DMS53 (cell line): ENCODE measurements around the gene CADPS2.
"Not testable (repeated sequence)": the region's sequence is repeated elsewhere in the genome, so short reads cannot be mapped to it uniquely, and the experiment has no call there.

Source experiments
- DNase-seq: peaks from one replicate; lab custom pipeline; 2025; lab: John Stamatoyannopoulos, UW

CADPS2 gene

DNA sequence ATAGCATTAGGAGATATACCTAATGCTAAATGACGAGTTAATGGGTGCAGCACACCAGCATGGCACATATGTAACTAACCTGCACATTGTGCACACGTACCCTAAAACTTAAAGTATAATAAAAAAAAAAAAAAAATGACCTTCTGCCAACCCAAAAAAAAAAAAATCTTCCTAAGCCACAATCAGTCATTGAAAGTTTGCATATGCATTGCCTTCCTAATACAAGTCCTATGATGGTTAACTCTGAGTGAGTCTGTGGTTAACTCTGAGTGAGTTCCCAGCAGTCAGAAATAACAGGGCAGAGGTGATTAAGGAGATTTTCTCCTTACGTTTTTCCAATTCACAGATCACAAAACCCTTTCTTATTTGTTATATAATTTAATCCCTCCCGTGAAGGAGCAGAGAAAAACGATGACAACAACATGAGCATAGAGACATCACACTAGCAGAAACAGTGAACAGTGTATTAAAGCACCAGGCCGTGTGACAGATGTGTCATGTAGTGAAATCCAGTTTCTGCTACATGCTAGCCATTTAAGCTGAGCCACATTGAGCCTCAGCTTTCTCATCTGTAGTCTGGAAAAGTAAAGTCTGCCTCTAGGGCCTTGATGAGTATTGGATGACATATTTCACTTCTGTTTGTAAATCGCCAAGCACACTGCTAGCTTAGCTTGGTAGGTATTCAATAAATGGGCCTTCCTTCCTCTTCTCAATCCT, 176.2 kb downstream of the CADPS2 start:
- DNase-seq = no peak

DNA sequence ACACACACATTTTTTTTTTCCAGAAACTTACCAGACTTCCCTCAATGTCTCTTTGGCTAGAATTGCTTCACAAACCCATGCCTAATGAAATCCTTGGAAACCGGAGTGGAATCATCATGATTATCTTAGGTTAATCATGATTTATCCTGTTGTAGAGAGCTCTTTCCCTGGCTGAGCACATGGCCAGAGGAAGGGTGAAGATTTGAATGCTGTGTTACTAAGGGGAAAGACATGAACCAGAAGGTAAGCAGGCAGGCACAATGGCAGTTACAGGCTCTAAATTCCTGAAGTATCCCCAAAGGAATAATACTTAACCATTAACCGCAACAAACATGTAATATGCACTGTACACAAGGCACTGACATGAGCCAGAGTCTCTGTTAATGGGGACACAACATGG, 179.4 kb downstream of the CADPS2 start:
- DNase-seq = no peak

DNA sequence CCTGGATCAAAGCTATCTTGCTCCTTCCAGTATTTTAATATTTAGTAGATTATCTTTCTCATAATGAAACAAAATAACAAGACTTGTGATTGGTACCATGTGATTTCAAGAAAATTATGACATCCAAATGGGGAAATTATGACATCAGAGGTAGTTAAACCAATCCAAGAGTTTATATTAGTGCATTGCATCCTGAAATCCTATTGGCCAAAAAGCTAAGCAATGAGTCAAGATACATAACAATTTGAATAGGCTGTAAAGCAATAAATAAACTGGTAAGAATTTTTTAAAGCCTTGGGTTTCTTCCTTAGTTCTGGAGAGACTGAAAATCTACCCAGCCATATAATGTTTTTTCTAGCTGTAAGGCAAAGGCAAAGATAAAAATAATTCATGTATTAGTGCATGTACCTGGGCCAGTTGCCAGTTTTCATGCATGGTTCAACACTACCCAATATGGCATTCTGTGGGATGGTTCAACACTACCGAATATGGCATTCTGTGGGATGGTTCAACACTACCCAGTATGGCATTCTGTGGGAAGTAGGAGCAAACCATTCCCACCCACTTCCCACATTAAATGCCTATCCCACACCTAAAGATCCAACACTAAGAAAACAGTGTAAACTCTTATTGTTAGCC, 183.3 kb downstream of the CADPS2 start, which contains the start of gene RNF148:
Gene RNF148, minus strand, starts transcription at position 51 of the 639 bp plus-strand sequence. CDS start 172 bp downstream, outside the sequence.
- no peak for DNase-seq

DNA sequence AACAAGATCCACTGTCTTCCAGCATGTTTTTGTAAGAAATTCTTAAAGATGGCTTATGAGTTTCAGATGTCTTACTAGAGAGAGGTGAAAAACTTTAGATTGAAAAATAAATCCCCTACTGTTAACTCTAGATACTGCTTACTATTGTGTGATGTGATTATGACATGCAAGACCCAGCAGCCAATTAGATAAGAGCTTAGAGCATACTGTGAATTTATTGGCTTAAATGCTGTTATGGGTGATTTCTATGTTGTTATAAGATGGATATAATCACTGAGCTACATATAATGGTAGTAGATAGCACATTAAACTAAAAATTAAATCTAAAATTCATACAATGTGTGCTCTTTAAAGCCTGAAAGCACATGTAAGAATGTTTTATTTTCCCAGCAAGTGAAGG, 187.2 kb downstream of the CADPS2 start, which contains the start of gene RNF133:
Gene RNF133, minus strand, starts transcription at position 101 of the 400 bp plus-strand sequence. CDS start 199 bp downstream, outside the sequence.
- no peak for DNase-seq

DNA sequence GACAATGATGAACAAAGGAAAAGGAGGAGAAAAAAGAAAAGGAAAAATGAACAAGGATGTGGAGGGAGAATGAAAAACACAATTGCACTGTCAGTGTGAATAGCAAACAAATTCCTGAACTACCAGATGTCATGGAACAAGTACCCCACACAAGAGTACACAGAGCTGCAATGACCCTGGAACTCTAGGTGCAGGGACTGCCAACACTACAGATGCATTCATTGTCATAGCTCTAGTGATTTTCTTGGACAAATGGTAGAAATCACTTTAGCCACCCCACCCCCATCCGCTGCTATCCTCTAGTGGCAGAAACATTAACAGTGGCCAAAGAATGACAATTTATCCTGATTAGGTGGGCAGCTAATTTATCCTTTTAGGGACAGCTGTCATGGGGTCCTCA, 190.4 kb downstream of the CADPS2 start:
- no peak for DNase-seq

DNA sequence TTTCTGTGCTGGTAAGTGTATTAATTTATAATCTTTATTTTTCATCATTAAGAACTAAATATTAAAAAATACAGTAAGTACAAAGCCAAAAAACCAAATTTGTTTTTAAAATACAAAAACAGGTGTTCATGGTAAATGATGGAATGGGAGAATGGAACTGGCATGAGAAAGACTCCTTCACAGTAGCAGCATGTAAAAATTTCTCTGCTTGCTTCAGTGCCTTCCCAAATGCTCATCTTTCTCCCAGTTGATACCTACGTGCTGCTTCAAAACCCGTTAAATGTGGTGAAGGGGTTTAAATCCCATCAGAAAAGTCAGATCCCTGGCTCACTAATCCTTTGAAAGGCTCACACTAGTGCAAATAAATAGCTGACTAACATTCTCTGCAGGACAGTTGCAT, 191.6 kb downstream of the CADPS2 start:
- DNase-seq = no peak

DNA sequence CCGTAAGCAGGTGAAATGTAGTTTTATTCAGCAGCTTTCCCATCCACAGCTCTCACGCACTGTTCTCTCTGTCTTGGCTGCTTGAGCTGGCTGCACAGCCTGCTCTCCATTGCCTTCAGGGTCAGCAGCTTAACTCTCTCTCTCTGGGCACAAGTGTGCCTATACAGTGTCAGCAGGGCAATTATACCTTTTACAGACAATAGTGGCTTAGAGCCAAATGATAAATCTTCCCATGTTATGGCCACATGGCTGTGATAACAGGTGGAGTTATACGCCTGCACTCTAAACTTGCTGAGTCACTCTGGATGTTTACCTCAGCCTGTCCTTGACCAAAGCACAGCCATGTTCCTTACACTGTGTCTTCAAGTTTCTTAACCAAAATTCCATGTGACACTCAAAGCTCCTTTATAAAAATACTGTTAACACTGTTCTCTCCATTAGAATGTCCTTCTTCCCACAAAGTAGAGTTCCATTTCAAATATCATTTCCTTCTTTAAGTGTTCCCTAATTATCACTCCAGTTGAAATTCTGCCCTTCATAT, 193.4 kb downstream of the CADPS2 start:
- DNase-seq = peak; percentile 64

DNA sequence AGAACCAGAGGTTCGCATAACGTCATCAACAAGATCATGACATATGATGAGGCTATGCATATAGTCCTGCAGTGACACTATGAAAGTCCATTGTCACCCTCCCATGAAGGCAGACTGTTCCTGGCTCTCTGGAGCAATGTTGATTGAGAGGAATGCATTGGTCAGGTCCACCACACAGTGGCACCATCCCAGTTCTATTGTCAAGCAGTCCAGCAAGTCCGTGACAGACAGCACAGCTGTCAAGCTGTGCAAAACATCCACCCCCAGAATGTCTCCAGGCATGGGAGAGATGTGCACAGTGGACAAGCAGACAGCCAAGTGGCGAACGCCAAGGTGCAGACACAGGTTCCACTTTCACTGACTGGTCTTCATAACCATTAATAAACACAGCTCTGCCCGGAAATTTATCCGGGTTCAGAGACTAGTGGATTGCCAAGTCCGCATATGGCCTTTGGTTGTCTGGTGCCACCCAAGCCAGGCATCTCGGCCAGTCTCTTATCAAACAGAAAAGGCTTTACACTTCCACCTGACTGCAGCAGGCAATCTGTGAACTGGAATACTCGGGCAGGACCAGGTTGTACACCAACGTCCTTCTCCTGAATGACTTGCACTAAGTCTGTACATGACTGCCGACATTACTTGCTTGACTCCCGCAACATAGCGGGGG, 194.6 kb downstream of the CADPS2 start:
- DNase-seq = no peak

DNA sequence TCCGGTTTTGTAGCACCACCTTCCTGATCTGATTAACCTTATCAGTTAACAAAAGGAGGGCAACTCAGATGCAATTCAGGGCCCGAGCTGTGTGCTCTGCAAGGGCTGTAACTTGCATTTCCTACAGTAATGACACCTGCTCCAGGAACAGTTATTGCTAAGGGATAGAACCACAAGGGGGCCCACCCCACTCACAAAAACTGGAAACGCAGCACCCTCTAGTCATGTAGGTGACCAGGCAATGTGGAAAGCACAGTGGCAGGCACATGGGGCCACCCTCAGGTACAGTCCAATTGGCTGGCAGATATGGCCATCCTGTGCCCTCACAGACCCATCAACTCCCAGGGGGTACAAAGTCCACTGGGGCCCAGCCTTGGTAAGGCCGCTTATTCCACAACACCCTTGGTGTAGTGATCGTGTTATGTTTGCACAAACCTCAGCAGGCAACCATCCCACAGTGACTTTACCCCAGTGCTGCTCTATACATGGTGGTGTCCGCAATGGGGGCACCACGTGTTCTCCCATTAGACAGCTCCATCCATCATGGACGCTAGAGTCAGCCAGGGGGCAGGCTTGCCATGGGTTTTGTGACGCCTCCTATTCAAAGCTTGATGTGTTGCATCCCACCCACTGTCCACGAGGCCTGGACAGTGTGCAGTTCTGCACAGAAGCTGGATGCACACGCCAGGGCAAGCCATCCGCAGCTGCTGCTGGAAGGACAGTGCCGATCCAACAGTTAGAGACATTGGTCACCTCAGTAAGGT, 196.7 kb downstream of the CADPS2 start:
- peak; percentile 21 for DNase-seq

DNA sequence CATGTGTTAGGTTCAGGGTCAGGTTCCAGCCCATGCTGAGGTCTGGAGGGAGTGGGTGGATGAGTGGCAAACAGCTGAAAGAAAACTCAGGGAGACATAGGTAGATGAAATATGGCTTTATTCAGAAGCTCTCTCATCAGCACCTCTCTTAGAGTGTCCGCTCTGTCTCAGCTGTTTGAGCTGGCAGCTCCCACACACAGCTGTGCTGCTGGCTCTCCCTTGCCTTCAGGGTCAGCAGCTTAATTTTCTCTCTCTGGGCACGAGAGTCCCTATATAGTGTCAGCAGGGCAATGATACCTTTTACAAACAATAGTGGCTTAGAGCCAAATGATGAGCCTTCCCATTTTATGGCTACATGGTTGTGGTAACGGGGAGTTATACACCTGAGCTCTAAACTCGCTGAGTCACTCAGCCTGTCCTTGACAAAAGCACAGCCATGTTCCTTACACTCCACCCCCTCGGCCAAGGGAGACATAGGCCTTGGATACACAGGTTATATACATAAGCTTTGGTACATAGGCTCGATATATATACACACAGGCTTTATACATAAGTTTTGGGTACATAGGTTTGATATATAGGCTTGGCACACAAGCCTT, 197.8 kb downstream of the CADPS2 start:
- peak; percentile 29 for DNase-seq

DNA sequence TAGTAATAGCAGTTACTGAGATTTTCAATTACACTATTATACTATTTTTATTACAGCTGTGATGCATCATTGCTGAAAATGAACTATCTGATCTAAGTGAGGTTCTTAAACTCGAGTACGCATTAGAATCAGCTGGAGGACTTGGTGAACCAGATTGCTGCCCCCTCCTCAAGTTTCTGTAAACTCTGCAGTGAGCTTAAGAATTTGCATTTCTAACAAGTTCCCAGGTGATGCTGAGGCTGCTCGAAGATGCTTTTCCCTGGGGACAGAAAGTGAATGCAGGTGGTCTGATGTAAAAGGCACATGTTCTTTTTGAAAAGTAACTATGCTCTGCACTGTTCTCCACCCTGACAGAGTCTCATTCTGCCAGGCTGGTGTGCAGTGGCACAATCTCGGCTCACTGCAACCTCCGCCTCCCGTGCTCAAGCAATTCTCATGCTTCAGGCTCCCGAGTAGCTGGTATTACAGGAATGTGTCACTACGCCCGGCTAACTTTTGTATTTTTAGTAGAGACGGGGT, 199.8 kb downstream of the CADPS2 start:
- DNase-seq = no peak

DNA sequence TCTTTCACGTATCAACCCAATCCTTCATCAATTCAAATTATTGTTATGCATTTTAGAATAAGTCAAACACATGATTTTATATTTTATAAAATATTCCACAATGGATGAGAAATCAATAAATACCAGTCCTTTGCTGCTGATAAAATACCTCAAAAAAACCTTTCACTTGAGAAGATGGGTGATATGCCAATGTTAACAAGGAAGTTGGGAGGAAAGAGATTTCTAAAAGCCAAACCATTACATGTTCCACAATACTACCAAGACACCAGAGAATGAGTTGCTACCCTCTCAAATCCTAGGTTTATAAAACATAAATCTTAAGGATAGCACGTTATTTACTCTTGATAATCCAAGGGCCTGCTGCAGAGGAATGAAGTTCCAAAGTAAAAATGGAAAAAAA, 201.8 kb downstream of the CADPS2 start:
- no peak for DNase-seq

DNA sequence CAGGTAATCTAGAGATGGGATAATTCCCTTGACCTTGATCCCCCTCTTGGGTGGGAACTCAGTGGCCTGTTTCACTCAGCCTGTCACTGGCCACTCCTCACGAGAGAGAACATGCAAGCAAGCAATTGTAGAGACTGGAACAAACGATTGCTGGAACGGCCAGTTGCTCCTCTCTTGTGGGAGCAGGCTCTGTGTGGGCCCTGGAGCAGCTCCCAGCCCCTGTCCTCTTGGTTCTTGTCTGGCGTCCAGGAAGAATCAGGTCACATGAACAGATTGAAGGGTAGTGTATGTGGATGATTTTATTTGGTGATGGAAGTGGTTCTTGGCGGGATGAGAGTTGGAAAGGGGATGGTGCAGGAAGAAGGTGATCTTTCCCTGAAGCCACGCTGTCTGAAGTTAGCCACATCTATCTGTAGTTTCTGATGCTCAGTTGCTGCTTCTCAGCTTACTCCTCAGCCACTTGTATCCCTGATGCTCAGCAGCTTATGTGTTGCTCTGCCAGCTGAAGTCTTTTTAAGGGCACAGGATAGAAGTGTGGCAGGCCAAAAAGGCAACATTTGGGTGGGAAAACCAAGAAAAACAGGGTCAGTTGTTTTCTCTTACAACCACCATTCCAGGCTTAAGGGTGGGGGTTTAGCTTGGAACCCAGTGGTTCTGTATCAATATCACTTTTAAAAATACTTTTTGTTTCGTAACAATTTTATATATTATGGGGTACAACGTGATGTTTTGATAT, 203.3 kb downstream of the CADPS2 start:
- DNase-seq = no peak

DNA sequence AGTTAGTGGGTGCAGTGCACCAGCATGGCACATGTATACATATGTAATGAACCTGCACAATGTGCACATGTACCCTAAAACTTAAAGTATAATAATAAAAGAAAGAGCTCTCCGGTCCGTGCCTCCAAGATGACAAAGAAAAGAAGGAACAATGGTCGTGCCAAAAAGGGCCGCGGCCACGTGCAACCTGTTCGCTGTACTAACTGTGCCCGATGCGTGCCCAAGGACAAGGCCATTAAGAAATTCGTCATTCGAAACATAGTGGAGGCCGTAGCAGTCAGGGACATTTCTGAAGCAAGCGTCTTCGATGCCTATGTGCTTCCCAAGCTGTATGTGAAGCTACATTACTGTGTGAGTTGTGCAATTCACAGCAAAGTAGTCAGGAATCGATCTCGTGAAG, 205.1 kb downstream of the CADPS2 start:
- not testable (repeated sequence) for DNase-seq

DNA sequence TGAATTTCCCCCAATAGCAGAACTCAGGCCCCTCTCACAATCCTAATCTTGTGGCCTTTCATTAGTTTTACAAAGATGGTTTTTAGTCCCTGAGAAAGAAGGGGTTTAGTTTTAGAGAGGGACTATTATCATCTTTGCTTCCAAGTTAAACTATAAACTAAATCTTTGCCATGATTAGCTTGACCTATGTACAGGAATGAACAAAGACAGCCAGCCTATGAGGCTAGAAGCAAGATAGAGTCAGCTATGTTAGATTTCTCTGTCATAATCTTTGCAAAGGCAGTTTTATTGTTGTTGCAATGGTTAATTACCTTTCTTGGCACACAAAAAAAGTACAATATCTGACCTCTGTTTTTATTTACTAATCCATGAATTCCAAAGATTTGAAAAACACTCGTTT, 206.4 kb downstream of the CADPS2 start:
- DNase-seq = peak; percentile 50

DNA sequence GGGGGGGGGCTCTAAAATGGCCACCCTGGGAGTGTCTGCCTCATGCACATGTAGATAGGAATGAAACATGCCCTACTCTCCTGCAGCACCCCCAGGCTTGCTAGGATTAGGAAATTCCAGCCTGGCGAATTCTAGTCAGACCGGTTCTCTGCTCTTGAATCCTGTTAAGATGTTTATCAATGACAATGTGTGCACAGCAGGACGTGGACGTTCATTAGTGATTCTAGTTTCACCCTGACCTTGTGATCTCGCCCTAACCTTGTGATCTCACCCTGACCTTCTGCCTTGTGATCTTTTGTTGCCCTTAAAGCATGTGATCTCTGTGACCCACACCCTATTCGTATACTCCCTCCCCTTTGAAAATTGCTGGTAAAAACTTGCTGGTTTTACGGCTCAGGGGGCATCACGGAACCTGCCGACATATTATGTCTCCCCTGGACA, 207.0 kb downstream of the CADPS2 start:
- DNase-seq = peak; percentile 96

DNA sequence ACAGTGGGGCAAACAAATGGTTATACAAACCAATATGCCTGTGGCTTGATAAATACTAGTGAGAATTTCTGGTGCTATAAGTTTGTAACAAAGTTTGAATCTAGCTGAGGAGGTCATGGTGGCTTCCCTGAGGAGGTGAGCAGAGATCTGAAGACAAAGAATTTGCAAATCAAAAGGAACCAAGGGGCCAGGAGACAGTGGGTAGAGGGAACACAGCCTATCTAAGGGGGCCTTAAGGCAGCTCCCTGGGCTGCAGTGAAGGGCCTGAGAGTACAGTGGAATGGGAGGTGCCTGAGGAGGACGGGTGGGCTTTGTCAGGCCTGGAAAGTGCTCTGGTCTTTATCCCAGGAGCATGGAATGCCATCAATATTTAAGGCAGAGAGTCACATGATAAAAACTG, 209.1 kb downstream of the CADPS2 start:
- DNase-seq = no peak

DNA sequence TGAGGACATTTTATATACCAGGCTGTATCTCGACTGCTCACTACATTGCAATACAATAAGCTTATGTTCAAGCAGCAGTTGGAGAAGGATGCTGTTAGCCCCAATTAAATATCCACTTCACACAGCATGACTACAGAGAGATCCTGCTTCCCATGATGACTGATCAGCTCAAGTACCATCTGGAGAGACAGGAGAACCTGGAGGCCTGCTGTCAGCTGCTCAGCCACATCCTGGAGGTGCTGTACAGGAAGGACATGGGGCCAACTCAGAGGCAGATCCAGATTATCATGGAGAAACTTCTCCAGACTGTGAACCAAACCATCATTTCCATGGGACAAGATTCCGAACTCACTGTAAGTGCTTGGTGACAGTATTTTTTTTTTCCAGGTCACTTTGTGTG, 209.8 kb downstream of the CADPS2 start:
- DNase-seq = peak; percentile 94

DNA sequence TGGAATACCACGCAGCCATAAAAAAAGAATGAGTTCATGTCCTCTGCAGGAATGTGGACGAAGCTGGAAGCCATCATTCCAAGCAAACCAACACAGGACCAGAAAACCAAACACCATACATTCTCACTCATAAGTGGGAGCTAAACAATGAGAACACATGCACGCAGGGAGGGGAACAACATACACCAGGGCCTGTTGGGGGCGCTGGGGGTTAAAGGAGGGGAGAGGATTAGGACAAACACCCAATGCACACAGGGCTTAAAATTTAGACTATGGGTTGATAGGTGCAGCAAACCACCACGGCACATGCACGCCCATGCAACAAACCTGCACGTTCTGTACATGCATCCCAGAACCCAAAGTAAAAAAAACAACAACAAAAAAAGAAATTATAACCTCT, 210.6 kb downstream of the CADPS2 start:
- no peak for DNase-seq

DNA sequence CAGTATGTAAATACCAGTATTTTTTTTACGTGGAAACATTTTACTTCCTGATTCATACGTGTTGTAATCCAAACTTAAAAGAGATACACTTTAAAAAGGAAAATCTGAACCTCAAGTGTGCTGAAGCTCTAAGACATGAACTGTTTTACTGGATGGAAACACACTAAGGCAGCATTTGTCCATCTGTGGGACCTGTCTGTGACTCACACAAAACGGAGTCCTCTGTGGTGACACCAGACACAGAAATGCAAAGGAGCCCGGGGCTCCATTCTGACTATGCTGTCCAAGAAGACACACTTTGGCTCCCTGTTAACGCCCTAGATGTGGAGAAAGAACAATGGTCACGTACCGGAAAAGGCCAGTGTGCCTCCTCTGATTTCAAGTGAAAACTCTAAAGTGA, 211.2 kb downstream of the CADPS2 start:
- DNase-seq = no peak

DNA sequence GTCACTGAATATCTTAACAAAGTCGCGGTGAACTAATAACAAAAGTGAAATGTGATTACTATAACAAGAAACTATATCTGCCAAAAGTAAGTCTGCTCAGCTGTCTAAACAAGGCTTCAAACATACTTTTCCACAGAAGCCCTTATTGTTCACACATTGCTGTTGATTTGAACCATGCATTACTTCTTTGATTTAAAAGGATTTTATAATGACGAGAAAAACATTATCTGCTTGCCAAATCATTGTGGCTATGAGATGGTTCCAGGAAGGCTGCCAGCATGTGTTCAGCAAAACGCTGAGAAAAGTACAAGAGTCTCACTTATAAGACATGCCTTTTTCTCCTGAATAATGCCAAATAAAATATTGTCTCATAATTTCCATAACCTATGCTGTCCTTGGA, 211.8 kb downstream of the CADPS2 start:
- no peak for DNase-seq
